GM21723 (cell line): Measurements from ENCODE around the gene DPP6.
"Not testable (repeated sequence)": the region's sequence is repeated elsewhere in the genome, so short reads cannot be mapped to it uniquely, and the experiment has no call there.

Source experiments
- ATAC-seq: cut with Tn5 transposase; IDR thresholded peaks from one replicate; pipeline ENCODE4 v1.9.1; 2021; ENCODE audit warnings: mild to moderate bottlenecking, moderate library complexity; ENCODE audit not compliant: unreplicated experiment

DPP6 gene

DNA sequence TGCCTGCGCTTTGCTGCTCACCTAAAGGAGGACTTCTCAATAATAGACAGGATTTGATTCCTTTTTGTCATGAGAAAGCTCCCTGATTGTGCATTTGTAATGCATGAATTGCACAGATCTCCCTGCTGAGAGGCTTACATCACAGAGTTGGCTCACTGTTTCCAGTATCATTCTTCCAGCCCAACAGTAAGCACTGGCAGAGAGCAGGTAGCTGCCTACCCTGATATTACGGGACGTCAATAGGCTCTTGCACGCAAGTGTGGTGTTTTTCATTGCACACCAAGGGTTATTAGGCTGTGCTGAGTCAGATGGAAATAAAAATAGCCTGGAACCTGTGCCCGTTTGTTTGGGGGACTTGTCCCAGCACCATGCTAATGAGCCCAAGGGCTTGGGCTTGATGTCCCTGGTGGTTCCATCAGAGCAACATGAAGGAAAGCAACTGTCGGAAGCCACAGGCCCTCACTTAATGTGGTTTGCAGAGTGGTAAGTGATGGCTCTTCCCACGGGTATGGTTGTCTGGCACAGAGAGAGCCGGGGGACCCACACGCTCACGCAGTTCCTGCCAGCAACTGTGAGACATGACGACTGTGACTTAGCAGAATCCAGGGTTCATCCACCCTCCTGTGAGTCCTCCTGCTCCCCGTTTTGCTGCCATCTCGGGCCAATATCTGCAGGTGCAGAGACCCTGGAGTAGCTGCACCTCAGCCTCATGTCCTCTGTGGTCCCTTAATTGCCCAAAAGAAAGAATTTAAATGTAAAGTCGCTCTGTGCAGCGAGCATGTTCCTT is 20.4 kb downstream of the DPP6 start:
- not testable (repeated sequence) for ATAC-seq

DNA sequence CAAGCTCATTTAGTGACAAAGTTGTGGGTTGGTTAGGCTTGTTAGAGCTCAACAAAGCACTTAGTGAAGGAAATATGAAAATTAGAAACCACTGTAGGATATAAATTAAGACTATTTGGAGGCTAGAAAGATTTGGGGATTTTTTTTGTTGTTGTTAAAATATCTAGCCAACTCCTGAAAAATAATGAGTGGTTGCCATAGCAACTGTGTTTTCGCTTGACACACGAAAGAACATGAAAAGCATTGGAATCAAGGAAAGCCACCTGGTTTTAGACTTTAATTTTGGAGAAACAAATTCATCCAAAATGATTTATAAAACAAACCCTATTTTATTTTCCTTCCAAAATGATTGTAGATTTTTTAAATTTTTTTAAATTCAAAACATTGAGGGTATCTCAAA is 26.3 kb downstream of the DPP6 start:
- ATAC-seq = not testable (repeated sequence)

DNA sequence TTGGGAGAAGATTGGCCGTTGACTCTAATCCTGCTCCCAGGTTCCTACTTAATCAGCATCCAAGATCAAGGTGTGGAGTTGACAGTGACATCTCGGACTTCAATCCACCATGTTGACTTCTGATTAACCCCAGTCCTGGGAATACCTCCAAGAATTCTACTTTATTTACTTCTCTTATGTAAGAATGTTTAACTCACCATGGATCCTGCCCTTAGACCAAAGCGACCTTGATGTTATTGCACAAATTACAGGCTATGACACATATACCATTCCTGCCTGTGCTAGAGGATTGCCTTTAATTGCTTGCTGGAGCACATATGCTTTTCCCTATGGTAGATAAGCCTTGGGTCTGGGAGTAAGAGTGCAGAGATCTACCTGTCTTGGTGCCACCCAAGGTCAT is 28.1 kb downstream of the DPP6 start:
- ATAC-seq = not testable (repeated sequence)

DNA sequence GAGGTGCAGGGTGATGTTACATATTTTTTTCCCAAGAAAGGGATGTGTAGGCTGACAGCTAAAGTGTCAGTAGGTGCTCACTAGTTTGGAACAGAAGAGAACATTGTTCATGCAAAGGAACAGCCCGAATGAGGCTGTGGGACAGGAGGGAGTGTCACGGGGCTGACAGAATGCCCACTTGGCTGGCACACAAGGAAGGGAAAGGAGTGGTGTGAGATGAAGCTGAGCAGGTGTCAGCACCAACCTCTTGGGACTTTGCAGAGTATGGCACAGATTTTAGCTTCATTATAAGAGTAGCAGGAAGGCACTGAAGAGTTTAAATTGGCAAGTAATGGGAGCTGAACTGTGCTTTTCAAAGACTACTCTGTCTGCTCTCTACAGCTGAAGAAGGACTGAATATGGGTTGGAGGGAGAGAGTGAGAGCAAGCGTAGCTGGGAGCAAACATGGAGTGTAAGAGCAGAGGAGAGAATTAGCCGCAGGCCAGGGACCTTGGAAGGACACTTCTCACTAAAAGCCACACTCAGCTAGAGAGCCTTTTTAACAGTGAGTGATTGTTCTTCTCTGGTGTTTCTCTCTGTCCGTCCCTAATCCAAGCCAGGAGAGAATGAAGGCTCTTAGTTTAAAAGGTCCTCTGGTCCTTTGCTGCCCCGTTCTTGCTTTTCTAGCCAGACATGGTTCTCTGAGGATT is 35.0 kb downstream of the DPP6 start:
- ATAC-seq = not testable (repeated sequence)

DNA sequence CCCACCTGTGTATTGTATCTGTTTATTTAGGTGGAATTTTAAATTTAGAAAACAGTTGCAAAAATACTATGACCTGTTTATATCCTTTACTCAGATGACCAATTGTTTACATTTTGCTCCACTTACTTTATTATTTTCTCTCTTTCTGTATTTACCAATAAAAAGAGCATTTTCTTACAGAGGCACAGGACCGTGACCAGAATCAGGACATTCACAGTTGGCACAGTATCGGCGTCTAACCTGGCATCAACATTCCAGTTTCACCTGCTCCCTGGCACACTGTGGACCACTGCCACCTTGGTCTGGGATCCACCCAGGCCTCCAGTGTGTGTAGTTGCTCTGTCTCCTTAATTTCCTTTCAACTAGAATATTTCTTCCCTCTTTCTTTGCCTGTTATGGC is 39.9 kb downstream of the DPP6 start:
- not testable (repeated sequence) for ATAC-seq

DNA sequence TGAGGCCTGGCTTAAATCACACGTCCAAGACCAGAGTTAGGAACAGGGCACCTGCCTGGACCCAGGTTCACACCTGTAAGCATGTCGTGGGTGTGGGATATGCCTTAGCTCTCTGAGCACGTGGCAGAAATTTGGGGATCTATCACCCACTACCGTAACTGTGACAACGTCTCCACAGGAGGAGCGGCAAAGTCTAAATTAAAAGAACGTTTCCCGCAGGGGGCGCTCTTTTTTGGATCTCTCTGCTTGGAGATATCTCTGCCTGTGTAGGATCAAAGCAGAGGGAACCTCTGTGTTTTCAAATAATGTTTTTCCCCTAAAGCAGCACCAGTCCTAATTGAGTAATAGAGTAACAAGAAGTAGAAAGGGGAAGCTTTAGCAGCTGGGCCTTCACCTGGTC is 43.0 kb downstream of the DPP6 start:
- ATAC-seq = not testable (repeated sequence)

GRCh38 chr7:154105063-154105462 is 52.9 kb downstream of the DPP6 start:
- ATAC-seq = not testable (repeated sequence)

DNA sequence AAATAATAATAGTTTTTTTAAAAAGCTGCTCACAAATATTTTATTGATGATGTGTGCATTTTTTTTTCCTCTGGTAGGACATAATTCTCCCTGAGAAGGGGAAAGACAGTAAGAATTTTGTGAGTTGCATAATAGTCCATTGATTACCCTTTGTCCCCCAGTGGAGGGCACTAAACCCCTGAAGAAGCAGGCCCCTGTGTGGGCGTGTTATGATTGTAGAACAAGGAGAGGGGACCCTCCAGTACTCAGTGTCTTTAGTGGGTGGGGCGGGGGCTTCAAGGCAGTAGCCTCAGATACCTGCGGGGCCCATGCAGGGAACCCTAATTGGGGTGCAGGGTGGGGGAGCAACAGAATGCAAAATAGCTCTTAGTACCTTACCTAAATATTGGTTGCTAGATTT is 57.4 kb downstream of the DPP6 start:
- ATAC-seq = not testable (repeated sequence)

DNA sequence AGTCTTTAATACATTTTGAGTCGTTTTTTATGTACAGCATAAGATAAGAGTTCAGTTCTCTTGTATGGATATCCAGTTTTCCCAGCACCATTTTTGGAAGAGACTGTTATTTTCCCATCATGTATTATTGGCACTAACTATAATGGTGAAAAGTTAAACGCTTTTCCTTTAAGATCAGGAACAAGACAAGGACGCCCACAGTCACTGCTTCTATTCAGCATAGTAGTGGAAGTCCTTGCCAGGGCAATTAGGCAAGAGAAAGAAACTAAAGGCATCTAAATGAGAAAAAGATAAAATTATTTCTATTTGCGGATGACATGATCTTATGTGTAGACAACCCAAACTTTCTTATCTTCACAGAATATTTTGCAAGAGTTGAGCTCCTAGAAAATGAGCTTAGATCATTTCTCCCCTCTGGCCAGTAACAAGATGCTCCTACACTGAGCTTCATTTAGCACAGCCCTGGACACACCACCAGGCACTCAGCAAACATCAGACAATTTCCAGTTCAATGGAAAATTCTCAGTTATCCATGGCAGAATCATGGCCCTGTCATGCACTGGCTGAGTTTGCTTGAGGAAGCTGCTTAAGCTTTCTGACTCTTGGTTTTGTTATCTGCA is 61.6 kb downstream of the DPP6 start:
- ATAC-seq = not testable (repeated sequence)

- not testable (repeated sequence) for ATAC-seq
These were observed 65.5 kb downstream of the DPP6 start for GRCh38 chr7:154117411-154118390.

DNA sequence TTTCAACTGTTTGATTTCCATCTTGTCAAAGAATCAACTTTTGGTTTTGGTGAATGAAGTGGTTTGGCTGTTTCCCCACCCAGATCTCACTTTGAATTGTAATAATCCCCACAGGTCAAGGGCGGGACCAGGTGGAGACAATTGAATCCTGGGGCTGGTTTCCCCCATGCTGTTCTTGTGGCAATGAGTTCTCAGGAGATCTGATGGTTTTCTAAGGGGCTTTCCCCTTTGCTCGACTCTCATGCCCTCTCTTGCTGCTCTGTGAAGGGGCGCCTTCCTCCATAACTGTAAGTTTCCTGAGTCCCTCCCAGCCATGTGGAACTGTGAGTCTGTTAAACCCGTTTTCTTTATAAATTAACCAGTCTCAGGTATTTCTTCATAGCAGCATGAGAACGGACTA is 68.6 kb downstream of the DPP6 start:
- not testable (repeated sequence) for ATAC-seq

DNA sequence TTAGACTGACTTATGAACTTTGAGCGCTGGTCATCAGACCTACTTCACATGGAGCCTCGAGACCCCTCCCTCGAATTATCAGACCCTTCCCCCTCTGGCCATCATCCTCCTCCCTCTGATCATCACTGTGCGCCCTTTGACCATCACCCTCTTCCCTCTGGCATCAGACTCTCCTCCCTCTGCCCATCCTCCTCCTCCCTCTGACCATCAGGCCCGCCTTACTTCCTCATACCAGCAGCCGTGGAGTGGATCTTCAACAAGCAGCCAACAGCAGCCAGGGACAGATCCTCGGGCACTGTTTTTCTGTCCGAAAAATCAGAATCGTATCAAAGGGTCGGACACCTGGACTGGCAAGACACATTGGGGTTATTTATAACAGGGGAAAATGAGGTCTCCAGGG is 70.5 kb downstream of the DPP6 start:
- not testable (repeated sequence) for ATAC-seq

- not testable (repeated sequence) for ATAC-seq
These were observed 71.2 kb downstream of the DPP6 start for GRCh38 chr7:154123397-154123796.

- ATAC-seq = not testable (repeated sequence)
These were observed 76.9 kb downstream of the DPP6 start for GRCh38 chr7:154129142-154129541.

GRCh38 chr7:154132617-154133016 is 80.4 kb downstream of the DPP6 start:
- ATAC-seq = not testable (repeated sequence)

DNA sequence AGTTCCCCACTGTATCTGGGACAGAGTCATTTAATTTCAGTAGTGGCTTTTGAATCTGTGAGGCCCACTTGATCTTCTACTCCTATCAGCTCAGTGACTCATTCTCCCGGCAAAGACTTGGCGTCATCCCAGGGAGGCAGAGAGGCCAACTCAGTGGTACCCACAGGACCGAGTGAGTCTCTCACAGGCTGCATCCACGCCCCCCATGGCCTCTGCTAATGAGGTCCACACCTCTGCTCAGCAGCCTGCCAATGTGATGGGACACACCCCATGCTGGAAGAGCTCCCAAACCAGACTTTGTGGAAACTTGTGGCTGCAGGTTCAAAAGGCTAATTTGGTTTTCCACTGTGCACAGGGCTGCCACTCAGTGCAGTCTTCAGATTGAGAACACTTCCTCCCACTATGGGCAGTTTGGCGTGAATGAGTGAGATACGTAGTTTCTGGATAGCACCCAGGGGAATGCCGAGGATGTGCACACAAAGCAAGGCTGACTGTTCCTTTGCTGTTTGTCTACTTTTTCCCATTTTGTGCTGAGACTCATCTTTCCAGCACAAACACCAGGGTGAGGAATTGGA is 81.6 kb downstream of the DPP6 start:
- not testable (repeated sequence) for ATAC-seq

DNA sequence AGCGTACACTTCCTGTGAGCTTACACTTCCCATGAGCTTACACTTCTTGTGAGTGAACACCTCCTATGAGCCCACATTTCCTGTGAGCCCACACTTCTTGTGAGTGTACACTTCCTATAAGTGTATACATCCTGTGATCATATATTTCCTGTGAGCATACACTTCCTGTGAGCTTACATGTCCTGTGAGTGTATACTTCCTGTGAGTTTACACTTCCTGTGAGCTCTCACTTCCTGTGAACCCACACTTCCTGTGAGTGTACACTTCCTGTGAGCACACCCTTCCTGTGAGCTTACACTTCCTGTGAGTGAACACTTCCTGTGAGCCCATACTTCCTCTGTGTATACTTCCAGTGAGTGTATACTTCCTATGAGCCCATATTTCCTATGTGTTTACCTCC is 82.5 kb downstream of the DPP6 start:
- ATAC-seq = not testable (repeated sequence)

GRCh38 chr7:154135646-154136045 is 83.4 kb downstream of the DPP6 start:
- ATAC-seq = not testable (repeated sequence)

GRCh38 chr7:154145922-154146706 is 93.9 kb downstream of the DPP6 start:
- not testable (repeated sequence) for ATAC-seq
